BLaER1 treated with 17β-estradiol and CSF1 and Interleukin-3, amounts not matched to agents 10 nM and 100 nM (cell line): Measurements from ENCODE around the gene ZNF790.
"Not testable (repeated sequence)": the region's sequence is repeated elsewhere in the genome, so short reads cannot be mapped to it uniquely, and the experiment has no call there.

Source experiments
- H3K27ac ChIP-seq, 11 experiments: shearing (Covaris generic); formaldehyde crosslinking; 2 replicates each; pipeline ENCODE4 v1.8.1; 2022
- H3K27me3 ChIP-seq, 11 experiments: shearing (Covaris generic); formaldehyde crosslinking; 2 replicates each; pipeline ENCODE4 v1.8.1; 2022
- H3K36me3 ChIP-seq, 11 experiments: shearing (Covaris generic); formaldehyde crosslinking; 2 replicates each; pipeline ENCODE4 v1.8.1; 2022
- H3K4me1 ChIP-seq, 10 experiments: shearing (Covaris generic); formaldehyde crosslinking; 2 replicates each; pipeline ENCODE4 v1.8.1; 2022
- H3K4me2 ChIP-seq, 11 experiments: shearing (Covaris generic); formaldehyde crosslinking; 2 replicates each; pipeline ENCODE4 v1.8.1; 2022
- H3K4me3 ChIP-seq, 10 experiments: shearing (Covaris generic); formaldehyde crosslinking; 2 replicates each; pipeline ENCODE4 v1.8.1; 2022
- H3K9ac ChIP-seq, 11 experiments: shearing (Covaris generic); formaldehyde crosslinking; 2 replicates each; pipeline ENCODE4 v1.8.1; 2022
- H3K9me3 ChIP-seq, 11 experiments: shearing (Covaris generic); formaldehyde crosslinking; replicated peaks in 1 of 11; 2 replicates each; pipeline ENCODE4 v1.8.1; 2022
- H4K20me1 ChIP-seq, 11 experiments: shearing (Covaris generic); formaldehyde crosslinking; 2 replicates each; pipeline ENCODE4 v1.8.1; 2022
- Cebpa-rat ChIP-seq, 11 experiments: shearing (Covaris generic); IDR thresholded peaks; 2 replicates each; pipeline ENCODE4 v1.8.1; 2022

The ZNF790 gene

GRCh38 chr19:36838784-36839324 lies 667 bp upstream of the ZNF790 start:
- Histone ChIP-seq H3K9me3 (peaks cover 68 to 95% (median 77%) of the 10 kb centered on the region in 11 experiments), H3K27ac (peak overlapping the region in 10 of 11 experiments; percentile 71 to 93 (median 87); a peak in 16 of 22 replicates), H4K20me1 (no peaks in the 10 kb centered on the region), H3K36me3 (peaks cover 59 to 84% (median 72%) of the 10 kb centered on the region in 11 experiments), H3K4me3 (peak overlapping the region; percentile 68 to 83 (median 72); a peak in 19 of 20 replicates), H3K4me1 (peaks cover 13 to 20% (median 16%) of the 10 kb centered on the region in 10 experiments; a peak in 18 of 20 replicates), H3K4me2 (peak overlapping the region; percentile 71 to 96 (median 87)), H3K9ac (peak overlapping the region; percentile 80 to 91 (median 88); a peak in 19 of 22 replicates), H3K27me3 (no peaks in the 10 kb centered on the region)
- no peak for TF ChIP-seq Cebpa-rat (IDR thresholded peaks at IDR 0.05)

- H3K9me3 ChIP-seq, result peaks cover 68 to 95% (median 77%) of the 10 kb centered on the region in 11 experiments
- peak overlapping the region; percentile 71 to 93 (median 87) for H3K27ac ChIP-seq
- H3K4me2 ChIP-seq, result peak overlapping the region; percentile 71 to 96 (median 87)
- H3K9ac ChIP-seq, result peak overlapping the region; percentile 80 to 91 (median 88)
- H3K4me1 ChIP-seq, result peaks cover 13 to 20% (median 16%) of the 10 kb centered on the region in 10 experiments; a peak in 18 of 20 replicates
- no peak for TF ChIP-seq Cebpa-rat (IDR thresholded peaks at IDR 0.05)
- no peaks in the 10 kb centered on the region for H3K27me3 ChIP-seq
- no peaks in the 10 kb centered on the region for H4K20me1 ChIP-seq
- peak overlapping the region; percentile 68 to 83 (median 72) for H3K4me3 ChIP-seq
- H3K36me3 ChIP-seq, result peaks cover 59 to 84% (median 72%) of the 10 kb centered on the region in 11 experiments
Measured at GRCh38 chr19:36837176-36837905, 846 bp downstream of the ZNF790 start.

DNA sequence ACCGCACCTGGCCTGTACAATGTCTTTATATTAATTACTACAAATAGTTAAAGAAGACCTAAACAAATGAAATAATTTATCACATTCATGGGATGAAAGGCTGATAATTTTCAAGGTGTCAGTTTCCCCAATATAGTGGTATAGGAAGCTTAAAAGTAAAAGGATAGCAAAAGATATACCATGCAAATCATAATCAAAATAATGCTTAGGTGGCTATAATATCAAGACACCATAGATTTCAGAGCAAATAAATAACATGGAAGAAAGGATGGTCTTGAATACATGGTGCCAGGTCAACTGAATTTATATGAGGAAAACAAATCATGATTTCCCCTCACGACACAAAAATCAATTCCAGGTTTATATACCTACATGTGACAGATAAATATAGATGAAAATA lies 4.8 kb downstream of the ZNF790 start:
- H3K4me2 ChIP-seq, result no peak overlapping the region
- peaks cover 85 to 96% (median 91%) of the 10 kb centered on the region in 11 experiments for H3K9me3 ChIP-seq
- H3K9ac ChIP-seq, result no peak overlapping the region
- peaks cover 9 to 15% (median 11%) of the 10 kb centered on the region in 10 experiments; a peak in 17 of 20 replicates for H3K4me1 ChIP-seq
- H4K20me1 ChIP-seq, result no peaks in the 10 kb centered on the region
- no peaks in the 10 kb centered on the region for H3K27me3 ChIP-seq
- H3K4me3 ChIP-seq, result peak overlapping the region in 3 of 10 experiments; percentile 19 to 38 (median 25); a peak in 2 of 20 replicates
- peaks cover 81 to 86% (median 84%) of the 10 kb centered on the region in 11 experiments for H3K36me3 ChIP-seq
- H3K27ac ChIP-seq, result no peak overlapping the region
- TF ChIP-seq Cebpa-rat (IDR thresholded peaks at IDR 0.05), result no peak

GRCh38 chr19:36821758-36822157 lies 16.4 kb downstream of the ZNF790 start:
- Histone ChIP-seq H4K20me1 (no peaks in the 10 kb centered on the region), H3K4me2 (no peak overlapping the region), H3K27ac (no peak overlapping the region), H3K4me1 (no peaks in the 10 kb centered on the region), H3K36me3 (peaks cover 99 to 100% (median 100%) of the 10 kb centered on the region in 11 experiments), H3K9me3 (peaks cover 100% of the 10 kb centered on the region in 11 experiments), H3K27me3 (no peaks in the 10 kb centered on the region), H3K9ac (no peak overlapping the region), H3K4me3 (peak overlapping the region in 5 of 10 experiments; percentile 11 to 30 (median 24); a peak in 7 of 20 replicates)
- TF ChIP-seq Cebpa-rat (IDR thresholded peaks at IDR 0.05), result no peak

GRCh38 chr19:36819130-36819630 lies 19.0 kb downstream of the ZNF790 start:
- Histone ChIP-seq H3K4me1 (no peaks in the 10 kb centered on the region), H3K27me3 (no peaks in the 10 kb centered on the region), H3K9me3 (peaks cover 100% of the 10 kb centered on the region in 11 experiments), H3K36me3 (peaks cover 99 to 100% (median 100%) of the 10 kb centered on the region in 11 experiments), H3K4me3 (peak overlapping the region; percentile 2 to 46 (median 30); a peak in 16 of 20 replicates), H3K4me2 (no peak overlapping the region), H3K9ac (no peak overlapping the region), H3K27ac (no peak overlapping the region), H4K20me1 (no peaks in the 10 kb centered on the region)
- no peak for TF ChIP-seq Cebpa-rat (IDR thresholded peaks at IDR 0.05)

- H3K27ac ChIP-seq, result no peak overlapping the region
- peaks cover 100% of the 10 kb centered on the region in 11 experiments for H3K9me3 ChIP-seq
- no peak overlapping the region for H3K9ac ChIP-seq
- no peak overlapping the region for H3K4me3 ChIP-seq
- no peaks in the 10 kb centered on the region for H3K4me1 ChIP-seq
- H4K20me1 ChIP-seq, result no peaks in the 10 kb centered on the region; a peak in 1 of 22 replicates
- peaks cover 96 to 100% (median 100%) of the 10 kb centered on the region in 11 experiments for H3K36me3 ChIP-seq
- no peak overlapping the region for H3K4me2 ChIP-seq
- H3K27me3 ChIP-seq, result no peaks in the 10 kb centered on the region
- TF ChIP-seq Cebpa-rat (IDR thresholded peaks at IDR 0.05), result no peak
Measured at GRCh38 chr19:36807029-36807428, 31.2 kb downstream of the ZNF790 start.

DNA sequence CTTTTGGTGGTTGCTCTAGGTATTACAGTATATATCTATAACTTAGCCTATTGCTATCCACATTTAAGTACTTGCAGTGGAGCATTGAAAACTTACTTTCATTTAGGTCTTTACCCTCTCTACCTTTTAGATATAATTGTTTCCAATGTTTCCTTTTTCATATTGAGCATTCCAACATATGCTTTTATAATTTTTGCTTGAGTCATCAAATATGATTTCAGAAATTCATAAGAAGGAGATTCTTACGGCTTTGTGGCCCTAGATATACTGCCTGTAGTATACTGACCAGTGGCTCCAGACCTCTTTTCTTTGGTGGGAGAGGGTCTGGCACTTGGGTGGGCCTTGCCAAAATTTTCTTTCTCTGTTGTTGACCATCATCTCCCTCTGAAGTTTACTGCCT lies 32.8 kb downstream of the ZNF790 start:
- H3K4me3 ChIP-seq, result no peak overlapping the region
- H3K27ac ChIP-seq, result no peak overlapping the region
- TF ChIP-seq Cebpa-rat (IDR thresholded peaks at IDR 0.05), result no peak
- H3K9me3 ChIP-seq, result peaks cover 99 to 100% (median 100%) of the 10 kb centered on the region in 11 experiments
- peaks cover 97 to 100% (median 100%) of the 10 kb centered on the region in 11 experiments for H3K36me3 ChIP-seq
- H3K4me2 ChIP-seq, result no peak overlapping the region
- H3K9ac ChIP-seq, result no peak overlapping the region
- no peaks in the 10 kb centered on the region for H3K27me3 ChIP-seq
- no peaks in the 10 kb centered on the region for H3K4me1 ChIP-seq
- no peaks in the 10 kb centered on the region for H4K20me1 ChIP-seq

- H3K36me3 ChIP-seq, result peaks cover 39 to 46% (median 44%) of the 10 kb centered on the region in 11 experiments
- no peaks in the 10 kb centered on the region for H3K27me3 ChIP-seq
- H4K20me1 ChIP-seq, result no peaks in the 10 kb centered on the region; a peak in 1 of 22 replicates
- no peak for TF ChIP-seq Cebpa-rat (IDR thresholded peaks at IDR 0.05)
- H3K27ac ChIP-seq, result peak overlapping the region; percentile 52 to 92 (median 86); a peak in 21 of 22 replicates
- H3K4me2 ChIP-seq, result peak overlapping the region; percentile 69 to 84 (median 79)
- H3K9ac ChIP-seq, result peak overlapping the region; percentile 76 to 91 (median 86)
- H3K4me1 ChIP-seq, result peaks cover 4 to 11% (median 9%) of the 10 kb centered on the region in 10 experiments; a peak in 12 of 20 replicates
- peaks cover 84 to 91% (median 87%) of the 10 kb centered on the region in 11 experiments for H3K9me3 ChIP-seq
- peak overlapping the region; percentile 71 to 92 (median 76) for H3K4me3 ChIP-seq
Measured at GRCh38 chr19:36797786-36798108, 40.4 kb downstream of the ZNF790 start.

- no peaks in the 10 kb centered on the region; a peak in 1 of 22 replicates for H4K20me1 ChIP-seq
- H3K4me1 ChIP-seq, result peaks cover 4 to 11% (median 9%) of the 10 kb centered on the region in 10 experiments; a peak in 12 of 20 replicates
- H3K9me3 ChIP-seq, result peaks cover 84 to 91% (median 86%) of the 10 kb centered on the region in 11 experiments
- H3K27ac ChIP-seq, result peak overlapping the region; percentile 66 to 92 (median 84); a peak in 21 of 22 replicates
- H3K4me3 ChIP-seq, result peak overlapping the region; percentile 71 to 92 (median 76)
- H3K27me3 ChIP-seq, result no peaks in the 10 kb centered on the region
- peak overlapping the region; percentile 36 to 74 (median 55); a peak in 21 of 22 replicates for H3K4me2 ChIP-seq
- no peak for TF ChIP-seq Cebpa-rat (IDR thresholded peaks at IDR 0.05)
- peak overlapping the region; percentile 73 to 91 (median 86); a peak in 20 of 22 replicates for H3K9ac ChIP-seq
- peaks cover 28 to 35% (median 34%) of the 10 kb centered on the region in 11 experiments for H3K36me3 ChIP-seq
Measured at GRCh38 chr19:36796714-36796992, 41.5 kb downstream of the ZNF790 start.

GRCh38 chr19:36791420-36792141 lies 46.6 kb downstream of the ZNF790 start:
- H3K27ac ChIP-seq, H3K27me3 ChIP-seq, H3K4me1 ChIP-seq, H4K20me1 ChIP-seq, H3K36me3 ChIP-seq, H3K4me3 ChIP-seq, H3K4me2 ChIP-seq, H3K9ac ChIP-seq: not testable (repeated sequence)
- H3K9me3 ChIP-seq, result peaks cover 77 to 98% (median 95%) of the 10 kb centered on the region in 11 experiments
